GM19395 (cell line): ENCODE results near the gene AVPR2.
A peak's percentile ranks its signal among the peaks of the same experiment; 100 is the strongest.

Source experiments
- ATAC-seq: cut with Tn5 transposase; IDR thresholded peaks from one replicate; pipeline ENCODE4 v1.9.1; 2021; ENCODE audit warnings: mild to moderate bottlenecking, moderate library complexity; ENCODE audit not compliant: unreplicated experiment

Gene AVPR2

DNA sequence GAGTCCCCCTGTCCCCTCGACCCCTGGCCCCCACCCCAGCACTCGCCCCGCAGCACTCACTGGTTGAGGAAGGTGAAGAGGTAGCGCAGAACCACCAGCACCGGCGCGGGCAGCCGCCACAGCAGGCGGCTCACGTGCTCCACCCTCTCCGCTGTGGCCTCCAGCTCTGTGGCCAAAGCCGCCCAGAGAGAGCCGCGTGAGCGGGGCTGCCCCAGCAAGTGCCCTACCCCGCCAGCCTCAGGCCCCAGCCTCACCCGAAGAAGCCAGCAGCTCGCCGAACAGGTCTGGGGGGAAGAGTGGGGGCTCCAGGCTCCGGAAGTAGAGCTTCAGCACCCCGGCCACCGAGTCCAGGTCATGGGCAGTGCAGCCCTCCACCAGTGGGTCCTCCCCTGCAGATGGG is 6.0 kb downstream of the AVPR2 start:
- no peak for ATAC-seq

- no peak for ATAC-seq
Measured at GRCh38 chrX:153911798-153912197, 7.3 kb downstream of the AVPR2 start.

DNA sequence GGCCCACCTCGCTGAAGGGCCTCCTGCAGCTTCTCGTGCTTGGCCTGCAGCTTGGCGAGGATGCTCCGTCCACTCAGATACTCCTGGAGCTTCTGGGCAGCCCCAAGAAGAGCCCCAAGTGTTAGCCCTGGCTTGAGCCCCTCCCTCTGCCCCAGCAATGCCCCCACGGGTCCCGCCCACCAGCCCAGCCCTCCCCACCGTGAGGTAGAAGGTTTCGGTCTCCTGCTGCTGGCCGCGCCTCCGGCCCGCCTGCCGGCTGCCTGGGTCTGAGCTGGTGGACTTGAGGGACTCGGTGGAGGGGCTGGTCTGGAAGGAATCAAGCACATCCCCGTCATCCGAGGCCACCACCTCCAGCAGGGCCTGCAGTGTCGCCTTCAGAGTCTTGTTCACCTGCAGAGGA is 8.7 kb downstream of the AVPR2 start:
- no peak for ATAC-seq

DNA sequence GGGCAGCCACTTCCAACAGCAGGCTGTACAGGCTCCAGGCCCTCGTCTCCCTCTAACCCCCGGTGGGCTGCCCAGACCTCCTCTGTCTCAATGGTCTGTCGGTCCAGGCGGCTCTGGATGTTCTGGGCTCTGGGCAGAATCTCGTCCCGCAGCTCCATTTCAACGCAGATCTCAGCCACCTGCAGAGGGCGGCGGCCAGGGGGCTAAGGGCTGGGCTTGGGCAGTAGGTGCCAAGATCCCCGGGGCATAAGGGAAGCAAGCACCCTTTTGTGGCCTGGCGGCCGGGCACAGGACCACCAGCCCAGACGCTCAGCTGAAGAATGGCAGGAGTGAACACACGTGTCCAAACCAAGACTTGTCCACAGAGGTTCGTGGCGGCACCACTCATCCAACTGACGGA is 9.2 kb downstream of the AVPR2 start:
- no peak for ATAC-seq

DNA sequence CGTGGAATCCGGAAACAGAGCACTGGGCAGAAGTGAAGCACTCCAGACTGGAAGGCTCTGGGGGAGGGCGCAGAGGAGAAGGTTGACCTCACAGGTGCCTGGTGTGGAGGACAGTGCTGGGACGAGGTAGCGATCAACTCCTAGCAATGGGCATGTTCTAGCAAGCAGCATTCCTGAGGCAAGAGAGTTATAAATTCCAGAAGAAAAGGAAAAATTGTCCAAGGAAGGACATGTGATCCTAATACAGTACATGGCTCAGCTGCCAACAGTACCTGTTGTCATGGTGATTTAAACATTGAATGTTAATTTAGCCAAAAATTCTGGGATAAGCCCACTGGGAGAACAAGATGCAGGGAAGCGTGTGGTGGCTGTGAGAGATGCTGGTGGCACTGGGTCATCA is 13.4 kb downstream of the AVPR2 start:
- no peak for ATAC-seq

GRCh38 chrX:153919281-153919680 is 14.8 kb downstream of the AVPR2 start:
- no peak for ATAC-seq

DNA sequence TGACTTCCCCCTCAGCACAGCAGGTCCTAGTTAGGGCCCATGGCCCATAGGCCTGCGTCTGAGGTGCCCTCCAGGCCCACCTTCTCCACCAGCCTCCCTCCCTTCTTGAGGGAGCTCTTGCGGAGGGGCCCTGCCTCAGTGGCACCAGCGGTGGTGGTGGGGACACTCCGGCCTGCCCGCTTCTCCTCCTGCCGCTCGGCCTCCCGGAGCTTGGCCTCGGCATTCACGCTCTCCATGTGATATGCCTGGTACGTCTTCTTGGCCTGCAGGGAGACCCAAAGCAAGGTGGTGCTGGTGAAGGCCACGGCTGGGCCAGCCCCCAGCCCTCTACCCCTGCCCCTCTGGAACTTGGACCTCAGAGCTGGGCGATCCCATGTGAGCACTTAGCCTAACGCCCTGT is 16.1 kb downstream of the AVPR2 start:
- ATAC-seq = no peak

DNA sequence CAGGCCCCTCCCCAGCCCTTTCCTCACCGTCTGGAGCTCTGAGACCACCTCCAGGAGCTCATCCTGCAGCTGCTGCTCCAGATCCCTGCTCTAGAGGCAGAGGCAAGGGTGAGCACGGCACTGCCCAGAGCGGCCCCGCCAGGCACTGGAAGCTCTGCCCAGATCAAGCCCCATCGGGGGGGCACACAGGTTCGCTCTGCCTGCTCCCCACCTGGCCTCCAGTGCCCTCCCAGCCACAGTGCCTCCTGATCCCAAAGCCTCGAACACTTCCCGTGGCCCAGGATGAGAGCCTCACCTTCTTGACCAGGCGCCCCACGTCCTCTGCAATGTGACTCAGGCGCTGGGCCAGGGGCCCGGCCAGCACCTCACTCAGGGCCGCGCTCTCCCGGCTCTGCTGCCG is 16.6 kb downstream of the AVPR2 start:
- ATAC-seq = no peak

GRCh38 chrX:153921511-153922446 is 17.3 kb downstream of the AVPR2 start:
- ATAC-seq = no peak

DNA sequence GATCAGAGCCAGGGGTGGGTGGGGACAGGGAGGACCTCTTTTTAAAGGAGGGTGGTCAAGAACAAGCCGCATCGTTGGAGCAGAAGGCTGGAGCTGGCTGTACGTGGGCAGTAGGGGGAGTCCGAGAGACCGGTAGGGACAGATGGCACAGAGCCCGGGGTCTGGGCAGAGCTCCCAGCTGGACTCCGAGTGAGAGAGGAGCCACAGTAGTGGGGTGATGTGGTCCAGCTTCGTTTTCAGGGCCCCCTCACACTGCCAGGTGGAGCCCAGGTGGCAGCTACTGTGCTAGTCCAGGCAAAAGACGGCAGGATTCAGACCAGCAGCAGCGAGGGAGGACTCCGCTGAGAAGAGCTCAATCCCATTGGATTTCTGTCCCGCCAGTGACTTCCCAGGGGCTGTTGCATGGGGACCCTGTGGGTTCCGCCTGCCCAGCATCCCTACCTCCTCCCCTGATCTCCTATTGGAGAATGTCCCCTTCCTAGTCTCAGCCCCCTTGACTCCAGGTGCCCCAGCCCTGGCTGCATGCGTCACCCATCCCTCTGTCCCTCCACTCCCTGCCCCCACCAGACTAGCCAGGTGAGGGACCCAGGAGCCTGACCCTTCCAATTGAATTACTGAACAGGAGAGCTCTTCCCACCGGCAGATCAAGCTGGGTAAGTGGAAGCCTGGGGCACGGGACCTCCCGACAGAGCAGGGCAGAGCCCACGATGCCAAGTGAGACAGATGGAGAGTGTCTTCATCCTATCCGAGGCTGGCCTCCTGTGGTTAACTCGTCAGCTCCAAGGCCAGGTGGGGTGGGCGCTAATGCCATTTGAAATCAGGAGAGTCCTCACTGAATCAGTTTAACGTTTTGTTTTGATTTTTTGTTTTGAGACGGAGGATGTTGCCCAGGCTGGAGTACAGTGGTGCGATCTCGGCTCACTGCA is 18.7 kb downstream of the AVPR2 start:
- ATAC-seq = no peak

DNA sequence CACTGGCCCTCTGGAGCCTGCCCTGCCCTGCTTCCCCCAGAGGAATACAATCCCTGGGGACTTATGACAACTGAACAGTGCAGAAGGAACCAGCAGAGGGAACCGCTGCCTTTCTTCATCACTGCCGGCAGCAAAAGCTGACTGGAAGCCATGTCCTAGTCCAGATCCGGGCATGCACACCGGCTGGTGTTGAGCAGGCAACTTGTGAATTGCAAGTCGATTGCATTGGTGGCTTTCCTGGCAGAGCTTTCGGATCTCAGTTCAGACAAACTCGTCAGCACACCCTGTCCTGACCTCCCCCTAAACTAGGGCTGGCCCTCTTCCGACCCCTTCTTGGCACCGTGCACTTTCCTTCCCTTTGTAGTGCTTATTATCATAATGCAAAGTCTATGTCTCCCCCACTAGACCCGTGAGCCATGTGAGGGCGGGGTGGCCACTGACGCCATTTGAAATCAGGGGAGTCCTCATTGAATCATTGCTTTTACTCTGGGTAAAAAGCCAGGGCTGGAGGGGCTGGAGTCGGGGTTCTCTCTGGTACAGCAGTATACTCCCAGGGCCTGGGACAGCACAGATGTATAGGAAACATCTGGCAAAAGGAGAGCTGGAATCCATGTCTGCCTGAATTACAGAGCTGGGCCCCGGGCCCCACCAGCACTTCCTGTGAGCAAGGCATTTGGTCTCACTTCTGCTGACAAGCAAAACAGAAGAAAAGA is 19.8 kb downstream of the AVPR2 start:
- no peak for ATAC-seq

GRCh38 chrX:153925387-153925738 is 20.9 kb downstream of the AVPR2 start:
- ATAC-seq = no peak

- no peak for ATAC-seq
Measured at GRCh38 chrX:153925739-153926551, 21.5 kb downstream of the AVPR2 start, which contains the start of gene ARHGAP4. Gene ARHGAP4, minus strand, starts transcription at chrX:153926264. Its CDS starts 62 bp downstream, at chrX:153926202.

DNA sequence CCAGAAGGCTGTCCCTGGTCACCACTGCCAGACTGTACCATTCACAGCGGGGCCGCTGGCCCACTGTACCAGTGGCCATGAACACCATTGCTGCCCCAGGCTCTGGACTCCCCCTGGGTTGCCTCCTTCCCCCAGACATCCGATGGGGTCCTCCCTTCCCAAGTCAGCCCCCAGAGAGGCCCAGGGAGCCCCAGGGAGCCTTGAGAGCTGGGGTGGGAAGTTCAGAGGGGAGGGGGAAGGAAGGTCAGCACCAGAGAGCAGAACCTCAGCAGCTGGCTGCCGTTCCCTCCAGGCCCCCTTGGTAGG is 22.0 kb downstream of the AVPR2 start:
- no peak for ATAC-seq

DNA sequence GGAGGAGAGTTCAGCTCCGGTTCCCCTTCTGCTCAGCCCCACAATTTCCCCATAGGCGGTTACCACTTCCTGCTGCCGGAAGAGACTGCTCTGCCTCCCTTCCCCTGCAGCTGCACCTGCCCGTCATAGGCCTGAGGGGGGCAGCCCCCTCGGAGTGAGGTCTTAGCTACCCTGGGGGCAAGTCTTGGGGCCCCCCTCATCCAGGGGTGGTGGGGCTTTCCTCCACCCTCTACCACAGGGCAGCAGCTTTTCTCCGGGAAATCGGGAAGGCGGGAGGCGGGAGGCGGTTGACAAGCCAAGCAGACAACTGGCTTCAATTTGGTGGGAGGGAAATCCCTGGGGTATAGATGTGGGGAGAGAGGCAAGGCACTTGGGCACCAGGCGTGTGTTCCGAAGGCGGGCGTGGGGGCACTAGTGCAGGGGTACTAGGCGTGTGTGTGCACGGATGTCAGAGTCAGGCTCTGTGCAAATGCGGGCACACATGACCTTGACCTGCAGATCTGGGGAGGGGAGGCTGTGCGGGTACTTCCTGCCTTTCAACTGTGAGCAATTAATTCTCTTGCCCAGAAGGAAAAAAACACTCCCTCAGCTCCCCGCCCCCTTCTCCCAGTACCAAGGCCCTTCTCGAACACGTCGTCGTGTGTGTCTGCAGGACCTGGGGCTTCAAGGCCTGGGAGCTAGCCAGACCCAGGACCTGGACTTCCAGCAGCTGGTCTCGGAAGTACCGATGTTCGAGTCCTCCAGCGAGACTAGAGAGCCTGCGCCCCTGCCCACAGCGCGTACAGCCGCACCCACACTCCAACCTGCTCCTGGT is 22.6 kb downstream of the AVPR2 start:
- ATAC-seq = peak; percentile 55

- peak; percentile 0 for ATAC-seq
Measured at GRCh38 chrX:153927672-153927921, 23.1 kb downstream of the AVPR2 start.

DNA sequence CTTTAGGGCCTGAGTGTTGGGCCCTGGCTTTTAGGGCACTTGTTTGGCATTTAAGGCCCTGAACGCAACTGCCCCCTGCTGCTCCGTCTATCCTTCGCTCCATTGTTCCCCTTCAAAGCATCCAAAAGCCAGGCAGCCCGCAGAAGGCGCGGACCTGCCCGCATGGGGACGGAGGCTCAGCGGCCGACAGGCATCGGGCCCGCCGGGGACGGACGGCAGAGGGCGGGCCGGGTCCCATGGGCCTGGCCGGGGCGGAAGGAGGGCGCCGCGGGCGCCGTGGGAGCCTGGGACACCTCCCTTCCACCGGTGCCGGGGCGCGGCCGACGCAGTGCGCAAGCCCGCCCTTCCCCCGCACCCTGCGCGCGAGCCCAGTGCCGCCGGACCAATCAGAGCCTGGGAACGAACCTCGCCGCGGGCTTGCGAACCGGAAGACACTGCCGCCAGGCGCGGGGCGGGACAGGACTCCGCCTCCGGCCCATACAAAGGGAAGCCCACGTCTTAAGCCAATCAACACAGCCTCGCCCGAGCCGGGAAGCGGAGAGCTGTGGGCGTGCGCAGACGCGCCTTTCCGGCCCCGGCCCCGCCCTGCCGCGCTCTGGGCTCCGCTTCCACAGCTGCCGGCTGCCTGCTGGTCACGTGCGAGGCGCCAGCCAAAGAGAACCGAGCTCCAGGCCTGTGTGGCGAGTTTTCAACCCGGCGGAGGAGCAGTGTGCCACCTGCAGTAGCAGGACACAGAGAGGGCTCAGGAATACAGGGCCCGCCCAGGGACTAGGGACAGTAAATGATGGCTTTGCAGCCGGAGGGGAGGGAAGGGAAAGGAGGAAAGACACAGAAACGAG is 23.7 kb downstream of the AVPR2 start:
- ATAC-seq = peak; percentile 78

DNA sequence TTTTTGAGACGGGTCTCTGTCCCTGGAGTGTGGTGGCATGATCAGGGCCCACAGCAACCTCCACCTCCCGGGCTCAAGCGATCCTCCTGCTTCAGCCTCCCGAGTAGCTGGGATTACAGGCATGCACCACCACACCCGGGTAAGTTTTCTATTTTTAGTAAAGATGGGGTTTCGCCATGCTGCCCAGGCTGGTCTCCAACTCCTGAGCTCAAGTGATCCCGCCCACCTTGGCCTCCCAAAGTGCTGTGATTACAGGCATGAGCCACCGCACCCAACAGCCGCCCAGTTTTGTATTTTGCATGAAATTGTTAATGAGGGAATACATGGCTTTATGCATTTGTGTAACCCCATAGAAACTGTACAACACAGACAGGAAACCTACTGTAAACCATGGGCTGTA is 24.4 kb downstream of the AVPR2 start:
- no peak for ATAC-seq

DNA sequence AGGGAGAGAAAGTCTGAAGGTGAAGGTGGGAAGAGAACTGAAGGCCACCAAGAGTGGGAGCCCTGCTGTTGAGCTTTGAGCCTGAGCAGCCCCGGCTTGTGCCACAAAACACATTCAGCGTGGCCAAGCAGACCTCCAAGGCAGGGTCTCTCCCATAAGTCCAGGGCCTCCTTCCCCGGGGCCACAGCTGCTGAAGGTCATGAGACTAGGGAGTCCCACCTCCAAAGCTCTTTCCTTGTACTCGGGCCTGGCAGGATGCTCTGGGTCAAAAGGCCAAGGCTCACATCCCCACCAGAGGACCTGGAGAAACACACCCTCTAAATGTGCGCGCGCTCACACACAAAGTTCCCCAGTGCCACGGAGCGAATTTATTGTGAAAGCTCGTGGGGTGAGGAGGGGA is 25.1 kb downstream of the AVPR2 start:
- ATAC-seq = no peak
